HK-2 (cell line): ENCODE data around the gene TSC22D4.

Experiments used
- DNase-seq: peaks from one replicate; pipeline ENCODE4 v3.0.0-alpha.2; 2018; ENCODE audit not compliant: unreplicated experiment

The TSC22D4 gene

DNA sequence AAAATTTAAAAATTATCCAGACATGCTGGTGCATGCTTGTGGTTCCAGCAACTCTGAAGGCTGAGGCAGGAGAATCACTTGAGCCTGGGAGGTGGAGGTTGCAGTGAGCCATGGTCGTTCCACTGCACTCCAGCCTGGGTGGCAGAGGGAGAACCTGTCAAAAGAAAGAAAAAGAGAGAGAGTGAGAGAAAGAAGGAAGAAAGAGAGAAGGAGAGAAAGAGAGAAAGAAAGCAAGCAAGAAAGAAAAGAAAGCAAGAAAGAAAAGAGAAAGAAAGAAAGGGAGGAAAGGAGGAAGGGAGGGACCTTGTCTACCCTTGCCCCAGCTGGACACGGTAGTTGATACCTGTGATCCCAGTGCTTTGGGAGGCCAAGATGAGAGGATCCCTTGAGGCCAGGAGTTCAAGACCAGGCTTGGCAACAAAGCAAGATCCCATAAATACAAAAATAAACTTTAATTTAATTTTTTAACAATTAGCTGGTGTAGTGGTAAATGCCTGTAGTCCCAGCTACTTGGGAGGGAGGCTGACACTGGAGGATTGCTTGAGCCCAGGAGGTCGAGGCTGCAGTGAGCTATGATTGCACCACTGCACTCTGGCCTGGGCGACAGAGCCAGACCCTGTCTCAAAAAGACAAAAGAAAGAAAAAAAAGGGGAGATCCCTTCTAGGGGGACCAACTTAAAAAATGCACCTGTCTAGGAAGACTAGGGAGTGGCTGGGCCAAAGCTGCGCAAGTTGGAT, 13.9 kb upstream of the TSC22D4 start:
- DNase-seq, result no peak

GRCh38 chr7:100491192-100491578, 12.2 kb upstream of the TSC22D4 start:
- no peak for DNase-seq

GRCh38 chr7:100490483-100491191, 11.6 kb upstream of the TSC22D4 start:
- DNase-seq, result no peak

GRCh38 chr7:100489824-100490223, 10.8 kb upstream of the TSC22D4 start:
- peak; percentile 45 for DNase-seq

DNA sequence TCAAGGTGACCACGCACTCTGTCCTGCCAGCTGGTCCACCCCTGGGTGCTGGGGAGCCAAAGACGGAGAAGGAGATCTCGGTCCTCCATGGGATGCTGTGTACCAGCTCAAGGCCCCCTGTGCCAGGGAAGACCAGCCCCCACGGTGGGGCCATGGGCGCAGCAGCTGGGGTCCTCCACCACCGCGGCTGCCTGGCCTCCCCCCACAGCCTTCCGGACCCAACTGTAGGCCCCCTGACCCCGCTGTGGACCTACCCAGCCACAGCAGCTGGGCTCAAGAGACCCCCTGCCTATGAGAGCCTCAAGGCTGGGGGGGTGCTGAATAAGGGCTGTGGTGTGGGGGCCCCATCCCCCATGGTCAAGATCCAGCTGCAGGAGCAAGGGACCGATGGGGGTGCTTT, 10.1 kb upstream of the TSC22D4 start:
- DNase-seq, result no peak

DNA sequence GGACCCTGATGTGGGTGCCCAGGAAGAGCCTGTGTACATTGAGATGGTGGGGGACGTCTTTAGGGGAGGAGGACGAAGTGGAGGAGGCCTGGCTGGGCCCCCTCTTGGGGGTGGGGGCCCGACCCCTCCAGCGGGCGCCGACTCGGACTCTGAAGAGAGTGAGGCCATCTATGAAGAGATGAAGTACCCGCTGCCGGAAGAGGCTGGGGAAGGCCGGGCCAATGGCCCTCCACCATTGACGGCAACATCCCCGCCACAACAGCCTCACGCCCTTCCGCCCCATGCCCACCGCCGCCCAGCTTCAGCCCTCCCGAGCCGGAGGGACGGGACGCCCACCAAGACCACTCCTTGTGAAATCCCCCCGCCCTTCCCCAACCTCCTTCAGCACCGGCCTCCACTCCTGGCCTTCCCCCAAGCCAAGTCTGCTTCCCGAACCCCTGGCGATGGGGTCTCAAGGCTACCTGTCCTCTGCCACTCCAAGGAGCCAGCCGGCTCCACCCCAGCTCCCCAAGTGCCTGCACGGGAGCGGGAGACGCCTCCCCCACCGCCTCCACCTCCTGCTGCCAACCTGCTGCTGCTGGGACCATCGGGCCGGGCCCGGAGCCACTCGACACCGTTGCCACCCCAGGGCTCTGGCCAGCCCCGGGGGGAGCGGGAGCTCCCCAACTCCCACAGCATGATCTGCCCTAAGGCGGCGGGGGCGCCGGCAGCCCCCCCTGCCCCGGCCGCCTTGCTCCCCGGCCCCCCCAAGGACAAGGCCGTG, 9.5 kb upstream of the TSC22D4 start:
- no peak for DNase-seq

DNA sequence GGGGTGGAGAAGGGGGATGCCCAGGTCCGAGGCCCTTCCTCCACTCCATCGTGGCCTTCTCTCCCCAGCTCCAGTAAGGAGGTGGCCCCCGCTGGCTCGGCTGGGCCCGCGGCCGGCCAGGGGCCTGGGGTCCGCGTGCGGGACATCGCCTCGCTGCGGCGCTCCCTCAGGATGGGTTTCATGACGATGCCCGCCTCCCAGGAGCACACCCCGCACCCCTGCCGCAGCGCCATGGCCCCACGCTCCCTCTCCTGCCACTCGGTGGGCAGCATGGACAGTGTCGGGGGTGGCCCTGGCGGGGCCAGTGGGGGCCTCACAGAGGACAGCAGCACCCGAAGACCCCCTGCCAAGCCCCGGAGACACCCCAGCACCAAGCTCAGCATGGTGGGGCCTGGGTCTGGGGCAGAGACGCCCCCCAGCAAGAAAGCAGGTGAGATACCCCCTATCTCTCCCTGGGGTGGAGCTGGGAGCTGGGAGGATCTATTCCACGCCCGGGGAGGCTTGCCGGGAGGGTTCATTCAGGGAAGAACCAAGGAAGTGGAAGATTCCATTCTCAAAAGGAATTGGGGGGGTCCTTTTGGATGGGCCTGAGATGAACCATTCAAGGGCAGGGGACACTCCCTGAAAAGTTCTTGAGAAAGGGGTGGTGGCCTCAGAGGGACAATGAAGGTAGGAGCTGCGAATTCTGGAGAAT, 7.9 kb upstream of the TSC22D4 start:
- DNase-seq, result no peak

DNA sequence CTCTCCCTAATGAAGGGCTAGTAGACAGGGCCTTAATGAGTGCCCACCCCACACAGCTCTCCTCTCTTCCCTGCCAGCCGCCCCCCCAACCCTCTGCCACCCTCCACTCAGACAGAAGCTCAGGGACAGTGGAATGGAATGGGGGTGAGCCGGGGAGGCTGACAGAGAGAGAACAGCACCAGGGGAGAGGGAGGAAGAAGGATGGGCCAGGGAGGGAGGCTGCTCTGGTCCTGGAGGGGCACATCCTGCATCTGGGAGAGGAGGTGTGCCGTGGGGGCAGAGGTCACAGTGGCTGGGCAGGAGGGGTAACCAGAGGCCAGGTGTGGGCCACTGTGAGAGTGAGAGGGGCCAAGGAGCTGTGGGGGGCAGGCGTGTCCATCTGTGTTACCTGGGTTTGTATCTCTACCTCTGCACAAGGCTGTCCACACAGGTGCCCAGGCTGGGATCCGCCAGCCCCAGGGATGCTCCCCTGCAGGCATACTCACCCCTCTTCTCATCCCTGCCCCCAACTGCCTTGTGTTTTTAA, 7.2 kb upstream of the TSC22D4 start:
- no peak for DNase-seq

DNA sequence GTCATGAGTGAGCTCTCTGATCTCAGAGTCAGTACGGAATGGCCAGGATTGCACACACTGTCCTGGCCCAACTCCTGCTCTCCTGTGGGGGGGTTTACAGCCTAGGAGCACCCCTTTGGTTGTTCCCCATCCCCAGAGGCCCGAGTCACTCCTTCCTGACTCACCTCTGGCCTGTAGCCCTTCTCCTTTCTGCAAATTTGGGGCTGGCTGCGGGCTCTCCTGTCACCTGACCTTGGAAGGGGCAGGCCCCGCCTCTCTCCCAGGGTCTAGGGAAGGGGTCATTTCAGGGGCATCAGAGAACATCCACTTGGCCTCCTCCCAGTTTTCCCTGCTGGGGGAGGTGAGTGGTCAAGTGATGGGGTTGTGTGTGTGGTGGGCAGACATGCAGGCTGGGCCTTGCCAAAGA, 6.5 kb upstream of the TSC22D4 start:
- no peak for DNase-seq

DNA sequence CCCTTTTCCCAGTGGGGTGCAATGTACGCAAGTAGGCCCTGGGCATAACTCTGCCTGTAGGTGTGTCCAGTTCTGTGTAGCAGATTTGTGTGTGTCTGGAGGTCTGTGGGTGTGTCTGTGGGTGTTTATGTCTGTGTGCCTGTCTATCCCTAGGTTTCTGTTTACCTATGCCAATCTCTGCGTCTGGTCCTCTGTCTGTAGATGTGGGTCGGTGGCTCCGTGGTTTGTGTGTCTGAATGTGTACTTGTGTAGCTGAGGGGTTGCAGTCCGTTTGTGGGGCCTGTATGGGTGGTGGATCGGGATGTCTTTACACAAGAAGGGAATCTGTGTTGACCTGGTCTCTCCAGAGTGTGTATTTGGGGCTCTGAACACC, 5.6 kb upstream of the TSC22D4 start:
- DNase-seq, result no peak

DNA sequence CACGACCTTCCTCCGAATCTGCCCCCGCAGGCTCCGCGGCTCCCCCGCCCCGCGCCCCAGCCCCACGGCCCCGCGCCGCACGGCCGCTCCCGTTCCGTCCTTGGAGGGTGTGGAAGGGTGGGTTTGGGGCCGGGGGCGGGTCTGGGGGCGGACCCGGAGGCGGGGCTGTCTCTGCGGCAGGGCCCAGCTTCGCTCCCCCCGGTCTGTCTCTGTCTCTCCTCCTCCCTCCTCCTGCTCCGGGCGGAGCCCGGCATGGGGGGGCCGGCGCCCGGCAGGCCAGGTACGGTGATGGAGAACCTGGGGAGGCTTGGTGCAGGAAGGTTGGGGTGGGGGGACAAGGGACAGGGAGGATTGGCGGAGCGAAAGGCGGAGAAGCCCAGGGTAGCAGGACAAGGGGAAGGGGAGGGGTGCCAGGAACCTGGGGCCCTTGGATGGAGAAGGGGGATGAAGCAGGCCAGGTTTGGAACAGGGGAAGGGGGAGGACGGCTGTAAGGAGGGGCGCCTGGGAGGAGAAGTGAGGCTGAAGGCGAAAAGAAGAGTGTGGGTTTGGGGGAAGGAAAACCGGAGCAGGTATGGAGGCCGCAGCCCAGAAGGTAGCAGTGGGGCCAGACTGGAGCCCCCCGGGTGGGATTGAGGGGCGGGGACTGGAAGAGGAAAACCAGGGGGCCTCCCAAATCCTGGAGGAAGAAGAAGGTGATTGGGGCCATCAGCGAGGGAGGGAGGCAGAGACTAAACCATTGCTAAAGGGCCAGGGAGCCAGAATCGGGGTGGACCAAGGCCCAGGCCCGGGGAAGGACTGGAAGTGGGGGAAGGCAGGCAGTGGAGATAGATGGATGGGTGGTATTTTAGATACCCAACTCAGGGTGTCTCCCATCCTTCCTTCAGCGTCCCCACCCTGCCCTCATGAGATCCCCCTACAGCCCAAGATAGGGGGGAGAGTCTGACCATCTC, 5.0 kb upstream of the TSC22D4 start, which contains the start of gene NYAP1:
NYAP1 (plus strand) TSS at position 206 of the 951 bp plus-strand sequence. CDS start 1,385 bp downstream, outside the sequence.
- DNase-seq, result no peak

DNA sequence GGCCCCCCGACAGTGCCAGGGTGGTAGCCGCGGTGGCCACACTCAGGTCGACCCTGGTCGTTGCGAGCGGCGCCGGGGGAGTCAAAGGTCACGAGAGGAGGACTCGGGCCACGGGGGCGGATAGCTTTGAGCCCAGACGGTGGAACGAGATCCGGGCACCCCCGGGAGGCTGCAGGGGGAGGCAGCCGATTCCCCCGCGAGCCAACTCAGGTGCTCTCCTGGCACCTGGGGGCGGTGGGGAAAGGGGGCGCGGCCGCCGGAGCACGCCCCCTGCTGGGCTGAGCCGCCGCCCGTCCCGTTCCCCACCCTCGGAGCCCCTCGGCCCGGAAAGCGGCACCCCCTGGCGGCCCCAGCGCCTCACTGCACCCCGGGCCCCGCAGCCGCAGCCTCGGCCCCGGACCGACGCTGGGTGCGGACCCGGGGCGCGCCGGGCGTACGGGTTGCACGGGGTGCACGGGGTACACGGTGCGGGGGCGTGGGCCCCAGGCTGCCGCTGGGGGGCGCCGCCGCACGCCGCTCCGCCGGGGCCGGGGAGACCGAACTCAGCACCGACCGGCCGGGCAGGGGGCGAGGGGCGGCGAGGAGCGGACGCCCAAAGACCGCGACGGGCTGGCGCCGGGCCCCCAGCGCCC, 4.2 kb upstream of the TSC22D4 start:
- peak; percentile 67 for DNase-seq

- DNase-seq, result no peak
Measured at GRCh38 chr7:100482728-100483089, 3.7 kb upstream of the TSC22D4 start.

DNA sequence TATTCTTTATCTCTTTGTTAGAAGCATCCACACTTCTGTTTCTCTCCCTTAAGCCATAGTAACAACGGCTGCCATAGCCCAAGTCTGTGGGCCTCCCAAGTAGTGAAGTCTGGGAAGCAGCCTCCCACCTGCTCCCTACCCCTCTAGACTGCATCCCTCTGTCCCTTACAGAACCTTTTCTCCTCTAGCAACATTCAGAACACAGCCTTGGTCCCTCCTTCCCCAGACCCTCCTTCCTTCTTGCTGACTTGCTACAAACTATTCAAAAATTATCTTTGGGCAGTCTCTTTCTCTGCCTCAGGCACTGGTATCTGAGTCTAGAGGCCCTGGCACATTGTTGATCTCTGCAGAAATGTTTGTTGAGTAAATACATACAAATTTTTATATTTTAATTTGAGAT, 2.5 kb upstream of the TSC22D4 start:
- DNase-seq, result no peak

GRCh38 chr7:100477871-100478267, 1.1 kb downstream of the TSC22D4 start:
- no peak for DNase-seq

DNA sequence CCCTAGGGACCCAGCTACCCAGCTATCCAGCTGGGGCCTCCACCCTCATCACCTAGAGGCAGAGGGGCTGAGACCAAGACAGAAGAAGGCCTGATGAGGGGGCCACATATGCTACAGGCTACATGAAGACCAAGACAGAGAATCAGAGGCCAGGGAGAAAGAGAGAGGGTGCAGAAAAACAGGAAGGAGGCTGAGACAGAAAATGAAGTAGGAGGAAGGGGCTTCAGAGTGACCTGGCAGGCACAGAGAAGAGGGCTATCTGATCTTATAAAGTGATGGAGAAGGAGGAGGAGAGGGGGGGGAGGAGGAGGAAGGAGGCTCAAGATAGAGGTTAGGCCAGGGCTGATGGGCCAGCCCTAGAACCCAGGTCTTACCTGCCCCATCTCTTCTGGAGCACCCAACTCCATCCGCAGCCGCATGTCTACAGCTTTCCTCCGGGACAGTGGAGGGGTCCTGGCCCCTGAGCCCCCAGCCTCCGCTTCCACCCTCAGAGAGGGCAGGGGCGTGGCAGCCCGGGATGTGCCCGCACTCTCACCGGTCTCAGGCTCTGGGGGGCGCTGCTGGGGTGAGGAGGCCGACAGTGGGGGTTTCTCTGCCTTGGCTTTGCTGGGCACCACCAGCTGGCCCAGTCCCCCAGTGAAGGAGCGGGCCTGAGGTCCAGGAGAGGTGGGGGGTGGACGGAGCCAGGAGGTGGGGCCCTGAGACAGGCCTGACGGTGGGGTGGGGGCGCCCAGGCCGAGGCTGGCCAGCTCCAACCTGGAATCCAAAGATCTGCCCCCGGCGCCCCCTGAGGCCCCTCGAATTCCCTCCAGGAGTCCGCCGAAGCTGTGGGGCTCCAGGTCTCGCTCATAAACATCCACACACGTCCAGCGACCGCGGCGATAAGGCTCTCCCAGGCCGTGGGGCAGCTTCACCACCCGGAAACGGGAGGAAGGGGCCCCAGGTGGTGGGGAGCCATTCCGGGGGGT, 1.8 kb downstream of the TSC22D4 start:
- no peak for DNase-seq

- no peak for DNase-seq
Measured at GRCh38 chr7:100476101-100476780, 2.8 kb downstream of the TSC22D4 start.

- DNase-seq, result no peak
Measured at GRCh38 chr7:100475549-100475948, 3.5 kb downstream of the TSC22D4 start.
